NCI-H146 treated with DMSO at 0.1 percent for 48 hours (cell line): ENCODE measurements around the gene EXD2.
"Not testable (repeated sequence)": the region's sequence is repeated elsewhere in the genome, so short reads cannot be mapped to it uniquely, and the experiment has no call there.

ENCODE experiments used
- DNase-seq: peaks from one replicate; lab custom pipeline; 2025; ENCODE audit not compliant: unreplicated experiment; lab: John Stamatoyannopoulos, UW

Gene EXD2

GRCh38 chr14:69275331-69275730, 84.0 kb downstream of the EXD2 start:
- DNase-seq = no peak

DNA sequence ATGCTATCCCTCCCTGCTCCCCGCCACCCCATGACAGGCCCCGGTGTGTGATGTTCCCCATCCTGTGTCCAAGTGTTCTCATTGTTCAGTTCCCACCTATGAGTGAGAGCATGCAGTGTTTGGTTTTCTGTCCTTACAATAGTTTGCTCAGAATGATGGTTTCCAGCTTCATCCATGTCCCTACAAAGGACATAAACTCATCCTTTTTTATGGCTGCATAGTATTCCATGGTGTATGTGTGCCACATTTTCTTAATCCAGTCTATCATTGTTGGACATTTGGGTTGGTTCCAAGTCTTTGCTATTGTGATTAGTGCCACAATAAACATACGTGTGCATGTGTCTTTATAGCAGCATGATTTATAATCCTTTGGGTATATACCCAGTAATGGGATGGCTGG, 86.1 kb downstream of the EXD2 start:
- DNase-seq = not testable (repeated sequence)

GRCh38 chr14:69280746-69281291, 89.5 kb downstream of the EXD2 start:
- DNase-seq = no peak

DNA sequence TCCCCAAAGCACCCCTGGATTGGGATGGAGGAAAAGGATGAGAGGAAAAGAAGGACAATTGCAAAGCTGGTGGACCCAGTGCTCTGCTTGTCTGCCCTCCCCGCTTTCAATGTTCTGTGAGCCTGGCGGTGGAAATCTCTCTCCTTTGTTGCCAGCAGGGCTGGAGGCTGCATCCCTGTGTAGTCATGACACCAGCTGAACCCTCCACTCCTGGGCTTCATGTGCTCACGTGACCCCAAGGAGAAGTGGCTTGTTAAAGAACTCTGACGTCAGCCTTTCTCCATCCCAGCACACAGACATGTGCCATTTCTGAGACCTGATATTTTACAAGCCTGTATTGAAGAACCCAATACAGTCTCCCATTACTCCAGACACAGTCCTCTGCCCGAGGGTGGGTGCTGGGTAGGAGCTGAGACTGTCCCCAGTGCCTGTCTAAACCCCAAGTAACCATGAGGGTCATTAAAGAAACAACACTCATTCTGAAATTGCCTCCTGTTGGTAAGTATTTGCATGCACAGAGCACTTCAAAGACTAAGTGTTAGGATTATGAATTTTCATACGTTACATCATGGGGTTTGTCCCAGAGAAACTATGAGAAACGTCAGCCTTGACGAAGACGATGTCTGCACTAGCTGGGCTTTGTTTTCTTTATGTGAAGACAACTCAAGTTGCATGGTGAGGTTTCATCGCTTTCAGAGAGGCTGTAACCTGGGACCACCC, 90.3 kb downstream of the EXD2 start:
- DNase-seq = no peak

DNA sequence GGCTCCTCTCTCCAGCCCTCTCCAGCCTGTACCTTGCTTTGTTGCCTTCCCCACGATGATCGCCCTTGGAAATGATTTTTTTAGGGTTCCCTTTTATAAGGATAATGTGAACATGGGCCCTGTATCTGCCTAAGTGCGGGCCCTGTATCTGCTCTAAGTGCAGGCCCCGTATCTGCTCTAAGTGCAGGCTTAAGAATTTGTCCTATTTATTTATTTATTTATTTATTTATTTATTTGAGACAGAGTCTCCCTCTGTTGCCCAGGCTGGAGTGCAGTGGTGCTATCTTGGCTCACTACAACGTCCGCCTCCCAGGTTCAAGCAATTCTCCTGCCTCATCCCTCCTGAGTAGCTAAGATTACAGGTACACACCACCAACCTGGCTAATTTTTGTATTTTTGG, 91.2 kb downstream of the EXD2 start:
- DNase-seq = no peak

DNA sequence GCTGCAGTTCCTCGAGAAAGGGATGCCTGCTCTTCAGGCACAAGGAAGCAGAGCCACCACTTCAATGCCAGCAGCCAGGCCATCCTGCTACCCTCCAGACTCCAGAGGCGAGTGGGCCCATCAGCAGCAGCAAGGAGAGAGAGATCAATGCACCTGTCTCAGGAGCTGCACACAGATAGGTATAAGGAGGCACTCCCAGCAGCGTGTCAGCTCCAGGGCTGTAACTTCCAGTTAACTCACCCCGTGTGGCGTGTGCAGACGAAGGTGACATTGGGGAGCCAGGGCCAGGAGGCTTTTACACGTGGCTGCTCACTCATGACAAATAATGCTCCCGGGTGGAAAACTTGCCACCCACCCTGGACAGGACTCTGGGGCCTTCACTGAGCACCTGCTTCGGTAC, 92.9 kb downstream of the EXD2 start:
- DNase-seq = no peak

DNA sequence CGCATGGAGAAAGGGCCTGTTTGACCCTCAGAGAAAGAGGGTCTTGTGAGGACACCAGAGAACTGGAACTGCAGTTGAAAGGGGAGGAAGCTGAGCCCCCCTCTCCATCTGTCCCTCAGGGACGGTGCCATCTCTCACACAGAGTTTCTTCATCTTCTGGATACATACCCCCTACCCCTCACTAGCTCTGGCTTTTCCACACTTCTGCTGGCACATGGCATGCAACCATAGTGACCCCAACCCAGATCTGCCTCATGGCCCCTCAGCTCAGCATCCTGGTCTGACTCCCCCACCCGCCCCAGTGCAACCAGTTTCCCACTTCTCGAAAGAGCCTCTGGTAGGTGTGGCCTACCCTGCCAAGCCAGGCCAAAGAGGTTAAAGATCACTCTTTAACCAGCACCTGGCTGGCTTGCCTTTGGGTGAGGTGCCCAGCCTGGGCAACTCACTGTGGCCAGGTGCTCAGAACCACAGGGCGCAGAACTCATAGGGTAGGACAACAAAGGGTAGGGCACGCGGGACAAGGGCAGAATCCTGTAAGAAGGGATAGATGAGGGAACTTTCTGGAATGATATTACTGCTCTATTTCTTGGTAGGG, 94.5 kb downstream of the EXD2 start:
- no peak for DNase-seq

GRCh38 chr14:69287098-69288010, 96.1 kb downstream of the EXD2 start:
- DNase-seq = no peak

DNA sequence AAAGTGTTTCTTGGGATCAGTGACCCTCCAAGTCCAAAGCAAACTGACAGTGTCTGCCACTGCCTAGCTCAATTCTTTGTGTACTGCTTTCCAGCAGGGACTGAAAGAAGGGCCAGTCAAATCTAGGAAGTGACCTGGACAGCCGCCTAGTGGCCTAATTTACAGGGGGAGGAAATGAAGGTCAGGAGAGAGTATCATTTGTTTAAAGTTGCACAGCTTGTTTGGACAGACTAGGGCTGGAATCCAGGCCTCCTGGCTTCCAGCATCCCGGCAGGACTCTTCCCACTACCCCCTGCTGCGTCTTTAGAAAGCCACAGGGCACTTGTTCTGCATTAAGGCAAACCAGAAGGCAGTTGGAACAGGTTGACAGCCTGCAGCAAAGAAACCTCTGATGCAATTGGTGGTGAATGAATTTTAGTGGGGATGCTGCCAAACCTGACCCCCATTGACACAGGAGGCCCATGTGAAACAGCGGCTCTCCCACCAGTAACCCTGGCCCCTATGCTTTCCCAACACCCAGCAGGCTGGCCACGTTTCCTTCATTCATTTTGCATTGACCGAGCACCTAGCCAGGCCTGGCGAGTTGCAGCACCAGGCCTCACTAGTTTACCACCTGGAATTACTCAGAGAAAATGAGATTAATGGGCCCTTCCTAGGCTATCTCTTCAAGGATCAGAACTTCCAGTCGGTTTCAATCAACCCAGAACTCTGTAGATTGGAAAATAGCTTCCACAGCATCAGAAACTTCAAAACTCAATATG, 96.9 kb downstream of the EXD2 start:
- no peak for DNase-seq

DNA sequence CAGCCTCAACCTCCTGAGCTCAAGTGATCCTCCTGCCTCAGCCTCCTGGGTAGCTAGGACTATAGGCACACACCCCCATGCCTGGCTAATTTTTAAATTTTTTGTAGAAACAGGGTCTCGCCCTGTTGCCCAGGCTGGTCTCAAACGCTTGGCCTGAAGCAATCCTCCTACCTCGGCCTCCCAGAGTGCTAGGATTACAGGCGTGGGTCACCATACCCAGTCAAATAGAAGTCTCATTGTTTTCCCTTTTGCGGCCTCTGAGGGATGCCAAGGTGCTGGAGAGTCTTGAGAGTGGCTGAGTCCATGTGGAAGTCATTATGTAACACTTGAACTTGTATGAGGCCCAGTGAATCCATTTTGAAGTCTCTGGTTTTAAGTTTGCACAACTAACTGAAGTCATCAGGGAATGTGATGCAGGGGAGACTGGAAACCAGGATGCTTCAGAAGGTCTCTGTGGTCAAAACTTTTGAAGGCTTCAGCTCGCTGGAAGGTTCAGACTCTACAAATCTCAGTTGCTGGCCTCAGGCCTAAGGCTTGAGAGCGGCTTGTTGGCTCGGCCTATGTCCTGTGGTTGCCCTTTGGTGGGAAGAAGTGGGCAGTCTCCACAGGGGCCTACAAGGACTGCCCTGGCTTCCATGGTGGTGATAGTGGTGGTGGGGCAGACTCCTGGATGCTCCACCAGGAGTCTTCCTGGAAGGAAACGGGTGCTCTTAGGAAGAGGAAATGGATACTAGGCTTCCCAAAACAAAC, 97.8 kb downstream of the EXD2 start:
- DNase-seq = no peak

DNA sequence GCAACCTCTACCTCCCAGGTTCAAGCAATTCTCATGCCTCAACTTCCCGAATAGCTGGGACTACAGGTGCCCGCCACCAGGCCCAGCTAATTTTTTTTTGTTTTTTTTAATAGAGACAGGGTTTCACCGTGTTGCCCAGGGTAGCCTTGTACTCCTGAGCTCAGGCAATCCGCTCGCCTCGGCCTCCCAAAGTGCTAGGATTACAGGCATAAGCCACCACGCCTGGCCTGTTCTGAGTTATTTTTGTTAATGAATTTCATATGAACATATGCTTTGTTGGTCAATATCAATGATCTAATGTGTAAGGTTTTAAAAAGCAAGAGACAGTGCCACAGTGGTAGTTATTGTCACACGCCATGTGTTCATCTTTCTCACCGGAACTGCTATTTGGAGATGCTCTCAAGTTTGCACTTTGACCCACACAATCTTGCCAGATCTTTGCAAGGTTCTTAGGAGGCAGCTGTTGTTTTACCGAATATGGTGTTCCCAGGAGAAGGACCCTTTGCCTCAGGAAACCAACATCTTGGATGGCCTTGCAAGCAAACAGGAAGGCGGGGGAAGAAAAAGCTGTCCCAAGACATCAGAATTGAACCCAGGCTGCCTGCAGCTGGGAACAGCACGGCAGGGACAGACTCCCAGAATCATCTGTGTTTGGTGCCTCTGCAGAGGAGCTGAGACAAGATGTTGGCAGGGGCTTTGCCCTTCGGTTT, 98.7 kb downstream of the EXD2 start:
- DNase-seq = no peak

- DNase-seq = not testable (repeated sequence)
Measured at GRCh38 chr14:69290881-69291280, 99.6 kb downstream of the EXD2 start.

- no peak for DNase-seq
Measured at GRCh38 chr14:69291396-69291795, 100.1 kb downstream of the EXD2 start.

GRCh38 chr14:69291891-69292561, 100.7 kb downstream of the EXD2 start:
- no peak for DNase-seq
